AG04450 (cell line): ENCODE measurements around the gene SIRPD. TPM values are rescaled to one million over a fixed set of nuclear protein-coding genes. Genes with fewer than 3 reads are reported as not detected.

Source experiments
- CTCF ChIA-PET: fragments of 300-600, 350-600 bp; formaldehyde crosslinking; extraction: SDS; loops from one replicate; lab custom pipeline; 2022; ENCODE audit warnings: antibody characterized with exemption, inconsistent platforms; lab: Charles Lee
- POLR2A ChIA-PET: fragments of 350-600 bp; formaldehyde crosslinking; extraction: SDS; loops from one replicate; lab custom pipeline; 2021; ENCODE audit warnings: antibody characterized with exemption, inconsistent platforms; lab: Yijun Ruan, JAX
- DNase-seq: peaks from one replicate; pipeline ENCODE4 v3.0.0-alpha.2; 2011; ENCODE audit warnings: low read depth, low spot score
- H3K27ac ChIP-seq: one replicate; pipeline ENCODE4 v1.5.1; 2012; ENCODE audit warnings: low read depth, low read length, control low read depth
- H3K27me3 ChIP-seq: one replicate; pipeline ENCODE4 v1.6.0; 2012; ENCODE audit warnings: low read length; ENCODE audit not compliant: control insufficient read depth, insufficient read depth
- H3K4me3 ChIP-seq: 2 replicates; pipeline ENCODE4 v1.5.1; 2011; ENCODE audit warnings: mild to moderate bottlenecking, low read depth, low read length, control low read depth
- H3K9me3 ChIP-seq: 2 replicates; pipeline ENCODE4 v1.5.1; 2012; ENCODE audit warnings: low read length; ENCODE audit not compliant: control insufficient read depth, insufficient read depth
- polyA plus RNA-seq: library from polyadenylated mRNA; depleted of rRNA; stranded (reverse); fragments of >200 nt; gene quantifications from 2 replicates; pipeline ENCODE4 v1.2.3, GENCODE V29; 2011
- TF ChIP-seq, protein P1 (sequence below): IDR thresholded peaks from 2 replicates; pipeline ENCODE4 v1.5.1; 2011; ENCODE audit warnings: low read depth, low read length, control low read depth, inconsistent platforms

SIRPD gene
- polyA plus RNA-seq, 1 experiment = not detected

GRCh38 chr20:1524004-1524403, 33.5 kb downstream of the SIRPD start:
- ChIA-PET CTCF (no interaction called here), POLR2A (no interaction called here)
- H3K4me3 ChIP-seq = no peak overlapping the region
- DNase-seq = no peak
- no peak overlapping the region for H3K27ac ChIP-seq
- H3K9me3 ChIP-seq = no peaks in the 10 kb centered on the region
- peaks cover 3% of the 10 kb centered on the region for H3K27me3 ChIP-seq
- TF ChIP-seq, protein P1, sequence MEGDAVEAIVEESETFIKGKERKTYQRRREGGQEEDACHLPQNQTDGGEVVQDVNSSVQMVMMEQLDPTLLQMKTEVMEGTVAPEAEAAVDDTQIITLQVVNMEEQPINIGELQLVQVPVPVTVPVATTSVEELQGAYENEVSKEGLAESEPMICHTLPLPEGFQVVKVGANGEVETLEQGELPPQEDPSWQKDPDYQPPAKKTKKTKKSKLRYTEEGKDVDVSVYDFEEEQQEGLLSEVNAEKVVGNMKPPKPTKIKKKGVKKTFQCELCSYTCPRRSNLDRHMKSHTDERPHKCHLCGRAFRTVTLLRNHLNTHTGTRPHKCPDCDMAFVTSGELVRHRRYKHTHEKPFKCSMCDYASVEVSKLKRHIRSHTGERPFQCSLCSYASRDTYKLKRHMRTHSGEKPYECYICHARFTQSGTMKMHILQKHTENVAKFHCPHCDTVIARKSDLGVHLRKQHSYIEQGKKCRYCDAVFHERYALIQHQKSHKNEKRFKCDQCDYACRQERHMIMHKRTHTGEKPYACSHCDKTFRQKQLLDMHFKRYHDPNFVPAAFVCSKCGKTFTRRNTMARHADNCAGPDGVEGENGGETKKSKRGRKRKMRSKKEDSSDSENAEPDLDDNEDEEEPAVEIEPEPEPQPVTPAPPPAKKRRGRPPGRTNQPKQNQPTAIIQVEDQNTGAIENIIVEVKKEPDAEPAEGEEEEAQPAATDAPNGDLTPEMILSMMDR = no peak

DNA sequence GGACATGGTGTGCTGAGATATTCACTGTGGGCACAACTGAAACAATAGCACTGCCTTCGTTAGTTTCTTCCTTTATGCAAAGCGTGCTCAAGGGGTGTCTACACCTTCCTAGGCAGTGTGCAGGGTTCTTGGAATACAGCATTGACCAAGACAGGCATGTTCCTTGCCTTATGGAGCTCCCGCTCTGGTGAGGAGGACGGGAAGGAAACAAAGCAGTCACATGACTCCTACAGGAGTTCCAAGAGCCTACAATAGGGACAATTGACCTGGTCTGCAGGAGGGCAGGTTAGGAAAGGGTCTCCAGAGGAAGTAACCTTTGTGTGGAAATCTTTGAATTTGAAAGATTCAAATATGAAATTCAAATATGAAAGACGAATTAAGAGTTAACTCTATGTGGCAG, 40.5 kb downstream of the SIRPD start:
- H3K27me3 ChIP-seq = peaks cover 8% of the 10 kb centered on the region
- TF ChIP-seq, protein P1 = no peak
- DNase-seq = no peak
- H3K4me3 ChIP-seq = no peak overlapping the region
- H3K9me3 ChIP-seq = no peaks in the 10 kb centered on the region
- H3K27ac ChIP-seq = no peak overlapping the region
- ChIA-PET CTCF (interaction anchor here (1.7 kb wide), 1 partner anchor 13 kb away, joined by 5 read pairs; no protein-coding TSS in a partner anchor), POLR2A (no interaction called here)

GRCh38 chr20:1513801-1514200, 43.7 kb downstream of the SIRPD start:
- no peak for DNase-seq
- Histone ChIP-seq H3K4me3 (no peak overlapping the region), H3K27ac (no peak overlapping the region), H3K9me3 (no peaks in the 10 kb centered on the region), H3K27me3 (peaks cover 13% of the 10 kb centered on the region)
- TF ChIP-seq, protein P1 = no peak
- CTCF ChIA-PET = no interaction called here
- POLR2A ChIA-PET = no interaction called here

GRCh38 chr20:1509237-1509636, 48.3 kb downstream of the SIRPD start:
- Histone ChIP-seq H3K4me3 (no peak overlapping the region), H3K9me3 (no peaks in the 10 kb centered on the region), H3K27me3 (peaks cover 16% of the 10 kb centered on the region), H3K27ac (no peak overlapping the region)
- CTCF ChIA-PET = interaction anchor here (1.6 to 2.4 kb wide), 2 partner anchors 268 to 291 kb away, joined by 7 read pairs; no protein-coding TSS in a partner anchor
- TF ChIP-seq, protein P1 = peak; percentile 39
- no peak for DNase-seq
- POLR2A ChIA-PET = no interaction called here

DNA sequence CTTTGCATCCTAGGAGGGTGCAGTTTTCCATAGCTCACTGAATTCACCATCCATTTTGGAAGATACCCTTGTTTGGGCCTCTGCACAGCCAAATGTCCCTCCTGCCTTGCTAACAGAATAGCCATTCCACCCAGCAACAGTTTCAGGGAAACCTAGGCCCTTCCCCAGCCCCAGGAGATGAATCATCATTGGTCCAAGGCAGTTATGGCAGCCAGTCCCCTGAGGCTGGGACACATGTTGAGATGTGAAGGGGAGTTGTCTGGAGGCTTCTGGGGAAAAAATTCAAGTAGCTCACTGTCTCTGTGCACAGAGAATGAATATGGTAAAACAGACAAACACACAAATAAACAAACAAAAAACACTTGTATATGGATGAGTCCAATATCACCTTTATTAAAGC, 48.9 kb downstream of the SIRPD start:
- POLR2A ChIA-PET = no interaction called here
- no peak for DNase-seq
- CTCF ChIA-PET = interaction anchor here (0.8 to 2.4 kb wide), 3 partner anchors 12 to 292 kb away, joined by 3 to 7 read pairs (median 7); no protein-coding TSS in a partner anchor
- no peak overlapping the region for H3K4me3 ChIP-seq
- TF ChIP-seq, protein P1 = no peak
- no peak overlapping the region for H3K27ac ChIP-seq
- peaks cover 16% of the 10 kb centered on the region for H3K27me3 ChIP-seq
- no peaks in the 10 kb centered on the region for H3K9me3 ChIP-seq
